WERI-Rb-1 (cell line): ENCODE results near the gene RRM1.

ENCODE experiments used
- DNase-seq: peaks from one replicate; pipeline ENCODE4 v3.0.0-alpha.2; 2020
- H3K27ac ChIP-seq: fragments of 250-450 bp; sonication (Bioruptor Pico); 2 replicates; pipeline ENCODE4 v1.5.1; 2020; ENCODE audit warnings: mild to moderate bottlenecking, moderate library complexity
- H3K27me3 ChIP-seq: fragments of 250-450 bp; sonication (Bioruptor Pico); 2 replicates; pipeline ENCODE4 v1.5.1; 2021; ENCODE audit warnings: mild to moderate bottlenecking, low read depth, moderate library complexity; ENCODE audit not compliant: insufficient read depth, severe bottlenecking
- H3K36me3 ChIP-seq: fragments of 250-450 bp; sonication (Bioruptor Pico); 2 replicates; pipeline ENCODE4 v1.5.1; 2020; ENCODE audit warnings: mild to moderate bottlenecking, moderate library complexity
- H3K4me3 ChIP-seq: 2 replicates; pipeline ENCODE4 v1.5.1; 2011; ENCODE audit warnings: low read depth, mild to moderate bottlenecking, control low read depth, low read length
- H3K9me3 ChIP-seq: fragments of 250-450 bp; sonication (Bioruptor Pico); 2 replicates; pipeline ENCODE4 v1.5.1; 2021; ENCODE audit warnings: mild to moderate bottlenecking, moderate library complexity; ENCODE audit not compliant: severe bottlenecking
- TF ChIP-seq, protein P1 (sequence below): IDR thresholded peaks from 2 replicates; pipeline ENCODE4 v1.5.1; 2011; ENCODE audit warnings: low read depth, mild to moderate bottlenecking, control low read depth, inconsistent platforms, low read length

RRM1 gene

DNA sequence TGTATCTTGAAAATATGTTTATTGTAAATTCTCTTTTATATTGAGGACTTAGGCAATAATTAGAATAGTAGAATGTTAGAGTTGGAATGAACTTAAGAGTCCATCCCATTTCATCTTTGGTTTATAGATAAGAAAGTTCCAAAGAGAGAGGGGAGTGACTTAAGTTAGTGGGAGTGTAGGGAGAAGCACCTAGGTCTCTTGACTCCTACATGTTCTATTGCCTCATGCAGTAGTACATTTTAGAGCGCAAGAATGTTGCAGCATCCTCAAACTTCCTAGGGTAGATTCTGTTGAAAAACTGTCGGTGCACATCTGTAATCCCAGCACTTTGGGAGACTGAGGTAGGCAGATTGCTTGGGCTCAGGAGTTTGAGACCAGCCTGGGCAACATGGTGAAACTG, 8.7 kb downstream of the RRM1 start:
- no peaks in the 10 kb centered on the region for H3K27me3 ChIP-seq
- TF ChIP-seq, protein P1, sequence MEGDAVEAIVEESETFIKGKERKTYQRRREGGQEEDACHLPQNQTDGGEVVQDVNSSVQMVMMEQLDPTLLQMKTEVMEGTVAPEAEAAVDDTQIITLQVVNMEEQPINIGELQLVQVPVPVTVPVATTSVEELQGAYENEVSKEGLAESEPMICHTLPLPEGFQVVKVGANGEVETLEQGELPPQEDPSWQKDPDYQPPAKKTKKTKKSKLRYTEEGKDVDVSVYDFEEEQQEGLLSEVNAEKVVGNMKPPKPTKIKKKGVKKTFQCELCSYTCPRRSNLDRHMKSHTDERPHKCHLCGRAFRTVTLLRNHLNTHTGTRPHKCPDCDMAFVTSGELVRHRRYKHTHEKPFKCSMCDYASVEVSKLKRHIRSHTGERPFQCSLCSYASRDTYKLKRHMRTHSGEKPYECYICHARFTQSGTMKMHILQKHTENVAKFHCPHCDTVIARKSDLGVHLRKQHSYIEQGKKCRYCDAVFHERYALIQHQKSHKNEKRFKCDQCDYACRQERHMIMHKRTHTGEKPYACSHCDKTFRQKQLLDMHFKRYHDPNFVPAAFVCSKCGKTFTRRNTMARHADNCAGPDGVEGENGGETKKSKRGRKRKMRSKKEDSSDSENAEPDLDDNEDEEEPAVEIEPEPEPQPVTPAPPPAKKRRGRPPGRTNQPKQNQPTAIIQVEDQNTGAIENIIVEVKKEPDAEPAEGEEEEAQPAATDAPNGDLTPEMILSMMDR = no peak
- no peak overlapping the region for H3K4me3 ChIP-seq
- H3K27ac ChIP-seq = no peak overlapping the region
- H3K9me3 ChIP-seq = no peaks in the 10 kb centered on the region
- no peak for DNase-seq
- H3K36me3 ChIP-seq = peaks cover 76% of the 10 kb centered on the region

DNA sequence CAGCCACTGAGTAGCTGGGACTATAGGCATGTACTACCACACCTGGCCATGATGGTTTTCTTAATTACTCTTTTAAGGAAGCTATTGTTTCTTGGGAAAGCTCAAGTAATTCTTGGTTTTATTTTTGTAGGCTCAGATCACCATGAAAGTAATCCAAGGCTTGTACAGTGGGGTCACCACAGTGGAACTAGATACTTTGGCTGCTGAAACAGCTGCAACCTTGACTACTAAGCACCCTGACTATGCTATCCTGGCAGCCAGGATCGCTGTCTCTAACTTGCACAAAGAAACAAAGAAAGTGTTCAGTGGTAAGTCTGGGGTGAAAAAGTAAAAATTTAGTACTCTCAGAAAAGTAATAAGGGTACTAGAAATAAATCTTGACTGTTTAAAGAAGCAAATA, 11.3 kb downstream of the RRM1 start:
- DNase-seq = no peak
- Histone ChIP-seq H3K36me3 (peaks cover 81% of the 10 kb centered on the region), H3K4me3 (no peak overlapping the region), H3K27ac (no peak overlapping the region), H3K27me3 (no peaks in the 10 kb centered on the region), H3K9me3 (no peaks in the 10 kb centered on the region)
- TF ChIP-seq, protein P1 = no peak

- no peak for DNase-seq
- TF ChIP-seq, protein P1 = no peak
- Histone ChIP-seq H3K9me3 (no peaks in the 10 kb centered on the region), H3K36me3 (peaks cover 89% of the 10 kb centered on the region), H3K4me3 (no peak overlapping the region), H3K27me3 (no peaks in the 10 kb centered on the region), H3K27ac (no peak overlapping the region)
Observed at GRCh38 chr11:4111834-4112233, 17.2 kb downstream of the RRM1 start.

DNA sequence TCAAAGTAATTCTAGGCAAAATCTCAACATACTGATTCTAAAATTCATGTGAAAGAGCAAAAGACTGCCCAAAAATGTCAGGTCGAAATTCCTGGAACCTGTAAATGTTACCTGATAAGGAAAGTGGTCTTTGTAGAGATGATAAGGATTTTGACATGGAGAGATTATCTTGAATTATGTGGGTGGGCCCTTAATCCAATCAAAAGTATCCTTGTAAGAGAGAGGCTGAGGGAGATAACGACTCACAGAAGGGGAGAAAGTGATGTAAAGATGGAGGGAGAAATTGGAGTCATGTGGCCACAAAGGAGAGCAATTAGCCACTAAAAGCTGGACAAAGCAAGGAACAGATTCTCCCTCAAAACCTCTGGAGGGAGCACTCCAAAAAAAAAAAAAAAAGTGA, 20.5 kb downstream of the RRM1 start:
- Histone ChIP-seq H3K27ac (no peak overlapping the region), H3K27me3 (no peaks in the 10 kb centered on the region), H3K36me3 (peaks cover 93% of the 10 kb centered on the region), H3K4me3 (no peak overlapping the region), H3K9me3 (no peaks in the 10 kb centered on the region)
- no peak for DNase-seq
- TF ChIP-seq, protein P1 = no peak

DNA sequence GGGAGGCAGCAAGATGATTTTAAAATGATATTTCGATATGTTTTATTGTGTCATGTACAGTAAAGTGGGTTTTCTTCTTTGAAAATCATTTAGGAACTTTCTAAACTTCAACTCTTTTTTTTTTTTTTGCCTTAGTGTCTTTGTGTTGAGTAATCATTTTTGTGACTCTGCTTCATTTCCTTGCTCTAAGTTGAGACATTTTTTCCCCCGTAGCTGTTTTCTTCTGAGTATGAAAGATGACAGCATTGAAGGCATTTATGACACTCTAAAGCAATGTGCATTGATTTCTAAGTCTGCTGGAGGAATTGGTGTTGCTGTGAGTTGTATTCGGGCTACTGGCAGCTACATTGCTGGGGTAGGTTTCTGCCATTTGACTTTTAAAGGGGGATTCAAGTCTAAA, 23.5 kb downstream of the RRM1 start:
- no peak for DNase-seq
- Histone ChIP-seq H3K9me3 (no peaks in the 10 kb centered on the region), H3K36me3 (peaks cover 91% of the 10 kb centered on the region), H3K4me3 (no peak overlapping the region), H3K27ac (no peak overlapping the region), H3K27me3 (no peaks in the 10 kb centered on the region)
- TF ChIP-seq, protein P1 = no peak

GRCh38 chr11:4123218-4123617, 28.6 kb downstream of the RRM1 start:
- Histone ChIP-seq H3K4me3 (no peak overlapping the region), H3K9me3 (no peaks in the 10 kb centered on the region), H3K27ac (no peak overlapping the region), H3K27me3 (no peaks in the 10 kb centered on the region), H3K36me3 (peaks cover 97% of the 10 kb centered on the region)
- DNase-seq = no peak
- TF ChIP-seq, protein P1 = no peak
